Activated T-cell treated with anti-CD3 and anti-CD28 coated beads, Interleukin-2, amount 50 U/mL, for 48 hours (primary cell): ENCODE data around the gene SHLD2.
"Not testable (repeated sequence)": the region's sequence is repeated elsewhere in the genome, so short reads cannot be mapped to it uniquely, and the experiment has no call there.

ENCODE experiments used
- DNase-seq, 2 experiments: peaks; one replicate each; pipeline ENCODE4 v3.0.0-alpha.2; 2020

The SHLD2 gene, protein sequence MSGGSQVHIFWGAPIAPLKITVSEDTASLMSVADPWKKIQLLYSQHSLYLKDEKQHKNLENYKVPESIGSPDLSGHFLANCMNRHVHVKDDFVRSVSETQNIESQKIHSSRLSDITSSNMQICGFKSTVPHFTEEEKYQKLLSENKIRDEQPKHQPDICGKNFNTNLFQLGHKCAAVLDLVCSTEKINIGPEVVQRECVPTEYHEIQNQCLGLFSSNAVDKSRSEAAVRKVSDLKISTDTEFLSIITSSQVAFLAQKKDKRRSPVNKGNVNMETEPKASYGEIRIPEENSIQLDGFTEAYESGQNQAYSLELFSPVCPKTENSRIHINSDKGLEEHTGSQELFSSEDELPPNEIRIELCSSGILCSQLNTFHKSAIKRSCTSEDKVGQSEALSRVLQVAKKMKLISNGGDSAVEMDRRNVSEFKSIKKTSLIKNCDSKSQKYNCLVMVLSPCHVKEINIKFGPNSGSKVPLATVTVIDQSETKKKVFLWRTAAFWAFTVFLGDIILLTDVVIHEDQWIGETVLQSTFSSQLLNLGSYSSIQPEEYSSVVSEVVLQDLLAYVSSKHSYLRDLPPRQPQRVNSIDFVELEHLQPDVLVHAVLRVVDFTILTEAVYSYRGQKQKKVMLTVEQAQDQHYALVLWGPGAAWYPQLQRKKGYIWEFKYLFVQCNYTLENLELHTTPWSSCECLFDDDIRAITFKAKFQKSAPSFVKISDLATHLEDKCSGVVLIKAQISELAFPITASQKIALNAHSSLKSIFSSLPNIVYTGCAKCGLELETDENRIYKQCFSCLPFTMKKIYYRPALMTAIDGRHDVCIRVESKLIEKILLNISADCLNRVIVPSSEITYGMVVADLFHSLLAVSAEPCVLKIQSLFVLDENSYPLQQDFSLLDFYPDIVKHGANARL

DNA sequence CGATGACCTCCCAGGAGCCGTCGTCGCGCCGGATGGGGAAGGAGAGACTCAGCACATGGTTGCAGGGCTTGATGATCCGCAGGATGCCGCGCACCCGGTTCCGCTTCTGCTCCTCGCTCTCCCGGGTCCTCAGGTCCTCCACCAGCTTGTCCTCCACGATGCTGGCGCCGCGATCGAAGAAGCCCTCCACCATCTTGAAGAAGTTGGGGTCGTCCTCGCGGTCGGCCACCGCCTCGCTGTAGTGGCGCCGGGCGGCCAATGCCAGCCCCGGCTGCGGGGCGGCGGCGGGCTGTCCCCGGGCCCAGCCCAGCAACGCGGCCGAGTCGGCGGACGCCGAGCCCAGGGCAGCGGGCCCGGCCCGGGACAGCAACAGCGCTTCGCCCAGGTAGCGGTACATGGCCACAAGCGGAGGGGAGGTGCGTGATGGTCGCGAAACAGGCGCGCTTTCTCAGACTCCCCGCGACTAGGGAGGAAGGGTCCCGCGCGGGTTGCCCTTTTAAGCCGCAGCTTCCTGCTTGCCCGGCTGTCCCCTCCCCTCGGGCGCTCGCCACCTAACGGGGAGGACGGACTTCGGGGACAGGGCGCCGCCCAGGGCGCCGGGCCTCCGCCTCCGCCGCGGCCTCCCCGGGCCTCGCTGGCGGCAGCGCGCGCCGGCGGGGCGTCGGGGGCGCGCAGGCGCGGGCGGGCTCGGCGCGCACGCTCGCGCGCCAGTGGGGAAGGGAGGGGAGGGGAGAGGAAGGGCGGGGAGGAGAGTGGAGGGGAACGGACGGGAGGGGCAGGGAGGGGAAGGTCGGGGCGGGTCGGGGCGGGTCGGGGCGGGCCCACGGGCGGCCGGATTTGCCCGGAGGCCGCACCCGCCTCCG, at the start of gene SHLD2, which contains the start of gene GLUD1:
TSS of gene SHLD2 (plus strand) at position 834 of the 863 bp plus-strand sequence. CDS start 56,149 bp downstream, outside the sequence.
TSS of gene GLUD1 (minus strand) at position 471 of the 863 bp plus-strand sequence. CDS start at position 397, 74 bp downstream.
- peak; percentile 91 to 94 for DNase-seq

DNA sequence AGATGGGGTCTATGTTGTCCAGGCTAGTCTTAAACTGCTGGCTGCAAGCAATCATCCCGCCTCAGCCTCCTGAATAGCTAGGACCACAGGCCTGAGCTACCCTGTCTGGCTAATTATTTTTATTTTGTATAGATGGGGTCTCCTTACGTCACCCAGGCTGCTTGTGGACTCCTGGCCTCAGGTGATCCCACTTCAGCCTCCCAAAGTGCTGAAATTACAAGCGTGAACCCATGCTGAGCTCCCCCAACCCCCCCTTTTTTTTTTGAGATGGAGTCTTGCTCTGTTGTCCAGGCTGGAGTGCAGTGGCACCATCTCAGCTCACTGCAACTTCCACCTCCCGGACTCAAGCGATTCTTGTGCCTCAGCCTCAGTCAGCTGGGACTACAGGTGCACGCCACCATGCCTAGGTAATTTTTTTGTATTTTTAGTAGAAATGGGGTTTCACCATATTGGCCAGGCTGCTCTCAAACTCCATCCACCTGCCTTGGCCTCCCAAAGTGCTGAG, 49.5 kb upstream of the SHLD2 start:
- DNase-seq: no peak

DNA sequence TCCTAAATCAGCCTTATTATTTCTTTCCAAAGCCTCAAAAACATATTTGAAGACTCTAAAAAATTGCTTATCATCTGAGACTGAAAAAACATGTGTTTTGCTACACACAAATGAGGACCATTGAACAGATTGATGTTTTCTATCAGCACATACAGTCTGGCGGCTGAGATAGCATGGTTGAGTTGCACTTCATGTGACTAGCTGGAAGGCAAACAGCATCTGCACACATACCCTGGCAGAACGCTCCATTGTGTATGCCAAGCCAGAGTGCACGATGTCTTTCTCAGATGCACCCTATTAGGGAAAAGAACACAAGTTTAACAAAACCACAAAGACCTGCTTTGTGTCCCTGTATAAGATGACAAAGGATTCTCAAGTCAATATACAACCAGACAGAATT, 41.9 kb upstream of the SHLD2 start:
- no peak for DNase-seq

DNA sequence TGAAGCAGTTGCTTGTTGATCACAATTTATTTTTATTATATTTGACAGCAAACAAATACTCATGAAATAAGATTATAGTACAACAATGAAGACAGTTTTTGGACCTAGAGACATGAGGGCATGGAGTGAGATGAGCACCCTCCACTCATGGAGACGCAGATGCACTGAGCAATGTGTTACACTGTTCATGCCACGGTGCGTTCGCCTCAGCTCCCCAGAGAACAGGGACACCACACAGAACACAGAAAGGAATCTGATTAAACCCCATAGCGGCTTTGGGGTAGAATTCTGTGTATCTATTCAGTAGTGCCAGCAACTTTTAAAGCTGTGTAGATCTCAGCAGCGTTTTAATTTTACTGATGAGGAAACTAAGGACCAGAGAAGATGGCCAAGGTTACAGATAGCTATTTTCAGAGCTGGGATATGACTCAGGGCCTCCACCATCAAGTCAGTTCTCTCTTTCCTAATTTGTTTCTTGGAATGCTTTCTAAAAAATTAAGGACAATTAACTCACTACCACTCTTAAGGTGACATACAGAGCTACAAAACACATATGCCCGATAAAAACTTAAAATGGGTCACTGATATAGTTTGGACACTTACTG, 41.3 kb upstream of the SHLD2 start:
- DNase-seq: no peak

DNA sequence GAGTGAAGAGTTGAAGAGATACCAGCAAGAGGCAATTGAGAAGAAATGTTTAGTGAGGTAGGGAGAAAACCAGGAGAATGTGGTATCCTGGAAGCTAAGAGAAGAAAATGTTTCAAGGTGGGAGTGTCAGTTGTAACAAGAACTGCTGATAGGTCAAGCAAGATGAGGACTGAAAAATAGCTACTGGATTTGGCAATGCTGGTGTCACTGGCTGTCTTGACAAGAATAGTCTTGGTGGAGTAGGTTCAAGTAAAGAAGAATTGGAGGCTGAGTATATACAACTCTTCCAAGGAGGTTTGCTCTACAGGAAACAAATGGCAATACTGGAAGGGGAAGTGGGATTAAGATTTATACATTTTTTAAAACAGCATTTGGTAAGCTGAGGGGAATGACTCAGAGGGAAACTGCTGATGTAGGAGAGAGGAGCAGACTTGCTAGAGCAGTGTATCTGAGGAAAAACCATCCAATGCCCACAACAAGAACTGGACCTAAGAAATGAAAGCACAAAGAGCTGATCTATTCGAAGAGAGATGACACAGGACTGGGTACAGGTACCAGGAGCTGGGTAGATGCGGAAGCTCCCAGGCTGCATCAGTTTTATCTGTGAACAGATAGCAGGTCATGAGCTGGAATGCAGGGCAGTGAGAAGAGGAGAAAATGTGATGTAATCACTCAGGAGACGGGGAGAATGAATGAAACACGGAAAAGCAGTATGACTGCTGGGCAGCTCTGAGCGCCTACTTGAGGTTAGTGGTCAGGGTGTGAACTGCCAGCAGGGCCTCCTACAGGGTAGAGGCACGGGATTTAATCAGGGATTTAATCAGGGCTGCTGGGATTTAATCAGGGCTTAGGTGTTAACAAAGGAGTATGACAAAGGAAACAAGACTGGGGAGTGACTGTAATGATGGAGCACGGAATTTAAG, 40.4 kb upstream of the SHLD2 start:
- DNase-seq: no peak

DNA sequence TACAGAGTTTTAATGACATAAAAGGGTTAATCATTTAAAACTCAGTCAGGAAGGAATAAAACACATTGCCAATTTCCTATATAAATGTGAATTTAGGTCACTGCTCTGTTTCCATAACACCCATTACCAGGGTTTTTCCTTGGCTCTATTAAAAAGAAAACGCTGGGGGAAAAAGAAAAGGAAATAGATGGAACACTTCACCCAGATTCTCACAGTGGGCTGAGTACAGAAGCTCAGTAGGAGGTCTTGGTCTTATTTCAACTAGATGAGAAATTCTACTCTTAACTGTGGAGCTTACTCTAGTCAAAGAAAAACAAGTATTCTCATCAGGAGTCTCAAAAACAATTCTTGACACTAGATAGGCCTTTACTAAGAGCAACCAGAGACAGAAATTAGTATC, 36.8 kb upstream of the SHLD2 start:
- DNase-seq: no peak

DNA sequence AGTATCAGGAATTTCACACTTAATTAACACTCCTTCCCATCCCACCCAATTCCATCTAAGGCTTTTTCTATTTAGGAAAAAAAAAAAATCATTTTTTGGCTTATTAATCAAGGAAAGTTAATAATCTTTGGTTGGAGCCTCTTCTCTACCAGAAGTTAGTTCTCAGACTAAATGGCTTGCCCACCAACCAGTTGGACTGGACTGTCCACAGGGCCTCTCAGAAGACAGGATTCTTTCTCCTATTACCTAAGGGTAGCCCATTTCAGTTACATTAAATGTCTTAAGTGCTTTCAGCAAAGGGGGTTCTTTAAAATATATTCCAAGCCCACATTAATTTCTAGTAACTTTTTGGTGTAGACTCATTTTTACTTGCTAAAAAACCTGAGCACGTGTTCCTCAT, 35.6 kb upstream of the SHLD2 start:
- no peak for DNase-seq

DNA sequence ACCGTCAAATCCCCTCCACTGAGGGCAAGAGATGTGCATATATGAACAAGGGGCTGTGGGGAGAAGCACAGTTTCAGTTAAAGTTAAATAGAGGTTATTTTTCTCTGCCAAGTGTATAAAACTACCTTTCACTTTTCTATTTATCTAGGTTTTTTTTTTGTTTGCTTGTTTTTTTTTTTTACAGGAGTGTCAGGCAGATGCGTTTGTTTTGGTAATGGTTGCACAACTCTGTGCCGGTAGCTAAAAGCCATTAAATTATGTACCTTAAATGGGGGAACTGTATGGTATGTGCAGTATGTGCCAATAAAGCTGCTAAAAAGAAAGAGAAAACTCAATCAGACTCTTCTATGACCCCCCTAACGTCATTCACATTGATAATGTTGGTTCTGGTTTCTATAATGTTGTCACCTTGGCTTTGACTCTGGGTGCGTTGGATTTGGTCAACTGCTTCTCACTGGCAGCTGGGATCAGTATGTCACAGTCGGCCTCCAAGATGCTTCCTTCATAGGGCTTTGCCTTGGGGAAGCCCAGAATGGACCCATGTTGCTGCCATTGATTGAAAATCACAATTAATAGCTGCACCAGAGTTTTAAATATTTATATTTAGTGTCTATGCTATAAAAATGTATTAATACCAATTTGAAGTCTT, 34.6 kb upstream of the SHLD2 start:
- DNase-seq: no peak

DNA sequence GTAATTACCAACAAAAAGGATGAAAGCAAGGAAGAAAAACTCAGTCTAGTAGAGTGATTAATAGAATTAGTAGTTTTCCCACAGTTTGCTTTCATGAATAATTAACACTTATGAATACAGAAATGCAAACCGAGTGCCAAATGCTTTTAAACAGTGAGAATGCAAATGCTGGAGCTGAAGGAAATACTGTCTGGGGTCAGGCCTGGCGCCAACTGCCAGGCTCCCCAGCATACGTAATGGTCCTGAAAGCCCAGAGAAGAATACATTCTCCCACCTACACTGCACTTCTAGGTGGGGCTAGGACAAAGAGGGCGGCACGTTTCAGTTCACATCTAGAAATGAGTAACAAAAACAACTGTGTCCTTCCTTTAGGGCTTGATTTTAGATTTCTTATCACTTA, 30.4 kb upstream of the SHLD2 start:
- DNase-seq: no peak

DNA sequence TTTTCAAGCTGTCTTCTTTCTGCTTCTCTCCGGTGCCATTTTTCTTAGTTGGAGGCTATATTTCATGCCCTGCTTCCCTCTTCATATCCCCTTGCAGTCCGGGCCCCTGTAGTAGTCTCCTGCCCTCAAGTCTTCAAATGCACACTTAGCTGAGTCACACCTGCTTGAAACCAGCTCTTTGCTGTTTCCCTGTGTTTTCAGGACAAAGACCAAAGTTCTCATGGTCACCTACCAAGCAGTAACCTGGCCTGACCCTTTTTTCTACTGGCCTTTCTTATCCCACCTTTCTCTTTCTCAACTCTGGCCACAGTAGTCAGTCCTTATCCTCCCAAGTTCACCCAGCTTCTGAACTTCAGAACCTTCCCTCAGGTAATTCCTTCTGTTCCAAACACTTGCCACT, 28.8 kb upstream of the SHLD2 start:
- no peak for DNase-seq

DNA sequence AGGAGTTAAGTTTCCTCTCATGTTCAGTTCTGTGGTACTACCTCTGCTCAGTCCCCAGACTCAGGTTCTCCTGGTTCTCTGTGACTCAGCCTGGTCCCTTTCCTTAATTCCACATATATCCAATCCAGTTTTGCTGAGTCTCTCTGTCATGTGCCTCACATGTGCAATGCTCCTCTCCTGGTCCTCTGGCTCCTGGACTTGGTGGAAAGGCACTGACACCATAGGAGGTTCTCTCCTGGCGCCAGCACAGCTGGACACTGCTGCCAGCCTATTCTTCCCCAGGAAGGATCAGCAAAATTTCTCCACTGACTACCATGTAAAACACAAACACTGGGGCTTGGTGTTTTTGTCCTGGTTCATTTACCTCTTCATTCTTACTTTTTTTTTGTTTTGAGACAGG, 28.1 kb upstream of the SHLD2 start:
- DNase-seq: no peak

DNA sequence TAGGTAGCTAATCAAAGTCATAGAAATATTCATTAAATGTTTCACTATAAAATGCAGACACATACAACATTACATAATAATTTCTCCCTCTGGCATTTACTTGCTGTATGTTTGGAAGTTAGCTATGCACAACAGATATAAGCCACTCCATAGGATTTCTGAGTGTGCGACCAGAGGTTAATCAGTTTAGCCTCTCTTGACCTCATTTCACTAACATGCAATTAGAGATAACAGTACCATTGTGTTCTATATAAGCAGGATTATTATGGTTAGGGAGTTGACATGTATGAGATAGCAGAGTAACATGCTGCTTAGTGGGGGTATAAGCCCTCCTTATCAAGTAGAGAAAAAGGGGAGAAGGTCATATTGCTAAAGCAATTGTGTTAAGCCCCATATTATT, 26.7 kb upstream of the SHLD2 start:
- no peak for DNase-seq

DNA sequence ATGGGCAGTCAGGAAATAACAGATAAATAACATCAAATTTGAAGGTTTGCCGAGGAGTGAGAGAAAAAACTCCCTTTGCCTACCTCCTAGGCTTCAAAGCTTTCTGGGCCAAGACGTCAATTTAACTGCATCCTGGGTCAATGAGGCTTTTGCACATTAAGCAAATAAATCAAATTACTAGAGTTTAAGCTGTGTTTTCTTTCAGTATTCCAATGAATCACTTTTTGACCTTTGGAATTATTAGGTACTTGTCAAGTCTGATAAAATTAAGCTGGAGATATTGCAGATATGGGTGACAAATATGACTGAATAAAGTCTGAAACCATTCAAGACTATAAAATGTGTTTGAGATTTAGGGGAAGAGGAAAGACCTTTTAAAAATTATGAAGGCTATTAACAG, 22.6 kb upstream of the SHLD2 start:
- DNase-seq: no peak

DNA sequence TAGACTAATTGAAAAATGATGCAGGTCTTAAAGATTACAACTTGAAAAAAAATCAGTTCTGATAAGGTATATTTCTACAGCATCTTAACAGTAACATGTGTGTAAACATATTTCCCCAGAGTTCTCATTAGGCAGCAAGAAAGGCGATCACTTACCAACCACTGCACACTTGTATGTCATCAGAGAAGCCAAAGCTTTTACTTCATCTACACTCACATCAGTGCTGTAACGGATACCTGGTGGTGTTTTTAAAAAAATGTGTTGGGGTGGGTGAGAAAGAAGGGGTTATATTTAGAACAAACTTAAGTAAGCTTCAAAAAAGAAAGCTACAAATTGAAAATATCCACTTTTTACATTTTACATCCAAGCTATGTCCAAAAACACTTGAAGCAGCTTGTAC, 18.6 kb upstream of the SHLD2 start:
- not testable (repeated sequence) for DNase-seq

DNA sequence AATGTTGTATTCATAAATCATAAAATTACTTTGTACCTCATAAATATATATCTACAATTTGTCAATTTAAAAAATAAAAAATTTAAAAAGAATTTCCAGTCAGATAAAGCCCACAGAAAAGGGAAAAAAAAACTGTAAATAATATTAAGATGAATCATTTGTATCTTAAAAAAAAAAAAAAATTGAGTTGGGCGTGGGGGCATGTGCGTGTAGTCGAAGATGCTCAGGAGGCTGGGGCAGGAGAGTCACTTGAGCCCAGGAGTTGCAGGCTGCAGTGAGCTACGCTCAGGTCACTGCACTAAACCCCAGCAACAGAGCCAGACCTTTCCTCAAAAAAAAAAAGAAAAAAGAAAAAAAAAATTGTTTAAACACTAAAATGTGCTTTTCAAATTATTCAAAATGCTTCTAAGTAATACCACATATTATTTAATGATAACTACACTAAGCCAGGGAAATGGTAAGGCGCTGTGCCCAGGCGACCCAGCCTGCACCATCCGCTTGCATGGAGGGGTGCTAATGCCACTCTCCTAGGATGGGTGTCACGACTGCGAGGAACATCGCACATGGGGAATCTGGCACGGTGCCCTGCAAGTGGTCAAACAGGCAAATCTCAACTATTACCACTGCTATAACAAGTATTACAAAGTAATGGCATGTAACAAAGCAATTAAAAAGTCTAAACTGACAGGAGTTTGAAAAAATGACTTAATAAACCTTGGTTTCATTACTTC, 15.7 kb upstream of the SHLD2 start:
- no peak for DNase-seq

DNA sequence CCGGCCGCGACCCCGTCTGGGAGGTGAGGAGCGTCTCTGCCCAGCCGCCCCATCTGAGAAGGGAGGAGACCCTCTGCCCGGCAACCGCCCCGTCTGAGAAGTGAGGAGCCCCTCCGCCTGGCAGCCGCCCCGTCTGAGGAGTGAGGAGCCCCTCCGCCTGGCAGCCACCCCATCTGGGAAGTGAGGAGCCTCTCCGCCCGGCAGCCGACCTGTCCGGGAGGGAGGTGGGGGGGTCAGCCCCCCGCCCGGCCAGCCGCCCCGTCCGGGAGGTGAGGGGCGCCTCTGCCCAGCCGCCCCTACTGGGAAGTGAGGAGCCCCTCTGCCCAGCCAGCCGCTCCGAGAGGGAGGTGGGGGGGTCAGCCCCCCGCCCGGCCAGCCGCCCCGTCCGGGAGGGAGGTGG, 14.4 kb upstream of the SHLD2 start:
- not testable (repeated sequence) for DNase-seq

DNA sequence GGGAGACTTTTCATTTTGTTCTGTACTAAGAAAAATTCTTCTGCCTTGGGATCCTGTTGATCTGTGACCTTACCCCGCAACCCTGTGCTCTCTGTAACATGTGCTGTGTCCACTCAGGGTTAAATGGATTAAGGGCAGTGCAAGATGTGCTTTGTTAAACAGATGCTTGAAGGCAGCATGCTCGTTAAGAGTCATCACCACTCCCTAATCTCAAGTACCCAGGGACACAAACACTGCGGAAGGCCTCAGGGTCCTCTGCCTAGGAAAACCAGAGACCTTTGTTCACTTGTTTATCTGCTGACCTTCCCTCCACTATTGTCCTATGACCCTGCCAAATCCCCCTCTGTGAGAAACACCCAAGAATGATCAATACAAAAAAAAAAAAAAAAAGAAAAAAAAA, 13.4 kb upstream of the SHLD2 start:
- not testable (repeated sequence) for DNase-seq

DNA sequence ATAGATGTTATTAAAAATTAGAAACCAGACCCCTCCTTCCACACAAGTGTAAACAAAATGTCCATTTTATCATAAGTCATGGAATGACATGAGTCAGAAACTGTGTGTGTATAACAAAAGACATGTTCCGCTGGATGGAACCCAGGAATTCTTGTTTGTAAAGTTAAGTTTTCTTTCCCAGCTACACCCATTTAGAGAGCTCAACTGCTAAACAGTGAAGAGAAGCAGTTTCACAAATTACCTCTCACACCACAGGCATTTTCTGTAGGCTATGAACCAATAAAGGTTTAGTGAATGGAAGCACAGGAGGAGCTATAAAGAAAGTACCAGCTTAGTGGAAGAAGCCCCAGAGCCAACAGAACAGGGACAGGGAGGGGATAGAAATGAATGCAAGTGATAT, 12.8 kb upstream of the SHLD2 start:
- DNase-seq: not testable (repeated sequence)

DNA sequence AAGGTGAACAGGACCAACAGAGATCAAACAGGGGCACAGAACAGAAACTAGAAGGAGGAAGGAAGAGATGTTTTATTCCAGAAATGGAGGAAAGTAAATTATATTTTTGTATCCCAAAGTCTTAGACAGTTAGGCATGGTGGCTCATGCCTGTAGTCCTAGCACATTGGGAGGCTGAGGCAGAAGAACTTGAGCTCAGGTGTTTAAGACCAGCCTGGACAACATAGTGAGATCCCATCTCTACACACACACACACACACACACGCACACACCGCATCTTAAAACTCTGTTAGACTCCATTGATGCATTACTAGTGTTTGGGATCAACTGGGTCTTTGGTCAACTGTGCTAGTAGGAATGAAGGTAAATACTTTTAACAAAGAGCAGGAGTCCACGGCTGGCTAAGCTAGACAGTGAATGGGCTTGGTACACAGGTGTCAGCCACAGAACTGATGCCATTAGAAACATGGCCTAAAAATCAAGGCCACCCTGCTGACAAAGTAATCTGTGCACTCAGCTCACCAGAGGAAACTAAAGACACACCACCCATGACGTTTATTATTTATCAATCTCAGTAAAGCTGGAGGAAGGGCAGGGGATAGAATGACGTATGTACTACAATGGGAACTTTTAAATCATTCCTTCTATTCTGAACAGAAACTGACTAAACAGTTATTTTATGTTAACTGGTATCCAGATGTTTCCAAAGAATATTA, 11.3 kb upstream of the SHLD2 start:
- DNase-seq: not testable (repeated sequence)
